Spleen (tissue), 11 donors: ENCODE measurements around the gene MRPL40. TPM values are rescaled to one million over a fixed set of nuclear protein-coding genes. Genes with fewer than 3 reads are reported as not detected.

Experiments used
- DNase-seq: peaks from one replicate; pipeline ENCODE4 v3.0.0-alpha.2; 2020
- H3K27ac ChIP-seq, 8 donors: fragments of 200-600 bp; sonication (generic) in 7 of 8; 1 replicate in 4 of 8; 2 replicates in 4 of 8; pipeline versions ENCODE4 v1.5.0 to v1.8.0; 2016 to 2021; ENCODE audit warnings: inconsistent platforms in 4 of 8, mild to moderate bottlenecking in 4 of 8, moderate library complexity in 1 of 8
- H3K27me3 ChIP-seq, 7 donors: fragments of 200-600 bp; sonication (generic) in 6 of 7; replicated peaks in 1 of 7; 1 replicate in 4 of 7; 2 replicates in 3 of 7; pipeline versions ENCODE4 v1.5.0 to v1.8.0; 2016 to 2021; ENCODE audit warnings: inconsistent platforms in 3 of 7, mild to moderate bottlenecking in 1 of 7
- H3K36me3 ChIP-seq, 6 donors: fragments of 200-600 bp; sonication (generic) in 5 of 6; 1 replicate in 4 of 6; 2 replicates in 2 of 6; pipeline versions ENCODE4 v1.5.0 to v1.8.0; 2016 to 2021; ENCODE audit warnings: inconsistent platforms in 2 of 6
- H3K4me1 ChIP-seq, 6 donors: fragments of 200-600 bp; sonication (generic) in 5 of 6; 1 replicate in 3 of 6; 2 replicates in 3 of 6; pipeline versions ENCODE4 v1.5.0 to v1.8.0; 2016 to 2021; ENCODE audit warnings: inconsistent platforms in 3 of 6
- H3K4me3 ChIP-seq, 8 donors: fragments of 200-600 bp; sonication (generic) in 7 of 8; 1 replicate in 4 of 8; 2 replicates in 4 of 8; pipeline versions ENCODE4 v1.5.0 to v1.8.0; 2016 to 2021; ENCODE audit warnings: inconsistent platforms in 4 of 8, mild to moderate bottlenecking in 4 of 8, moderate library complexity in 2 of 8
- H3K9me3 ChIP-seq, 8 donors: fragments of 200-600 bp; sonication (generic) in 7 of 8; 1 replicate in 4 of 8; 2 replicates in 4 of 8; pipeline versions ENCODE4 v1.5.0 to v1.8.0; 2016 to 2021; ENCODE audit warnings: inconsistent platforms in 4 of 8
- CTCF ChIP-seq, 11 experiments: fragments of 200-600 bp in 7 of 11; fragments of 450-650 bp in 4 of 11; sonication (generic) in 4 of 11; IDR thresholded peaks in 8 of 11; conservative IDR thresholded peaks in 3 of 11; 1 replicate in 7 of 11; 2 replicates in 4 of 11; pipeline versions ENCODE4 v1.4.0 to v1.8.0; 2016 to 2021; ENCODE audit warnings: antibody characterized with exemption in 11 of 11, inconsistent platforms in 4 of 11, mild to moderate bottlenecking in 1 of 11
- POLR2A ChIP-seq, 3 donors: fragments of 450-650 bp; IDR thresholded peaks; one replicate each; pipeline ENCODE4 v1.5.1; 2017; ENCODE audit warnings: antibody characterized with exemption in 3 of 3, mild to moderate bottlenecking in 1 of 3
- POLR2AphosphoS5 ChIP-seq, 3 donors: sonication (generic); formaldehyde crosslinking; IDR thresholded peaks; one replicate each; pipeline ENCODE4 v1.5.1; 2017; ENCODE audit warnings: antibody characterized with exemption in 3 of 3
- WGBS, 5 donors: extraction: QIAGEN DNeasy Blood & Tissue Kit in 3 of 5; methylation state at CpG; one replicate each; pipeline versions ENCODE4 v1.1.5 to v1.1.7; 2013 to 2018; 5-methylcytosine and 5-hydroxymethylcytosine counted together
- intact Hi-C: fragments of 100-400 bp; cut with DNase I; formaldehyde crosslinking; loops from one replicate; pipeline ENCODE4 v1.15.0; 2023; ENCODE audit warnings: low total_unique reads
- polyA plus RNA-seq, 3 donors: library from polyadenylated mRNA; stranded (reverse); fragments of 200-250 nt; gene quantifications; one replicate each; pipeline ENCODE4 v1.2.1, GENCODE V29; 2013
- total RNA-seq, 7 donors: library from RNA; depleted of rRNA in 3 of 7; stranded (reverse); fragments of >200 nt in 3 of 7; fragmentation: NEBNext Ultra II Directional in 4 of 7; extraction: Animal tissue kit (Norgen Biotek cat#: 25700) in 4 of 7; gene quantifications; one replicate each; pipeline versions ENCODE4 v1.1.0 to v1.2.1, GENCODE V29; 2016 to 2021
- donor health status: healthy with polysubstance abuse.
- donor health status: DM: no; HTN: no; CAD: no; lungs with moderate emphysema.
- donor health status: DM: no; HTN: no; CAD: no.
- donor health status: Bipolar disorder and iron deficiency.
- donor health status: healthy.
- donor health status: DM: no; HTN: no; CAD: no.
- donor health status: DM: yes; HTN: yes; CAD: no.

Gene MRPL40
- total and polyA plus RNA-seq, 10 donors: 11.7 to 55.7 (median 21.6) TPM

GRCh38 chr22:19457828-19458428 lies 25.6 kb downstream of the MRPL40 start:
- no peaks in the 10 kb centered on the region for H3K9me3 ChIP-seq
- H3K36me3 ChIP-seq: peaks cover 3 to 100% (median 77%) of the 10 kb centered on the region in 6 donors

GRCh38 chr22:19460036-19460435 lies 27.7 kb downstream of the MRPL40 start:
- Histone ChIP-seq H3K27ac (no peak overlapping the region), H3K36me3 (peaks cover 5 to 100% (median 75%) of the 10 kb centered on the region in 6 donors), H3K4me3 (no peak overlapping the region), H3K9me3 (no peaks in the 10 kb centered on the region), H3K27me3 (no peaks in the 10 kb centered on the region), H3K4me1 (no peaks in the 10 kb centered on the region)
- intact Hi-C loops: no loop called here
- 87 to 98% (median 93%) methylated on average over 2 of the region's 2 CpGs for WGBS, 5 donors
- no peak for TF ChIP-seq CTCF (IDR thresholded peaks at IDR 0.05 in 8 of 11, conservative IDR thresholded peaks at IDR 0.05 in 3 of 11)
- no peak for TF ChIP-seq POLR2A (IDR thresholded peaks at IDR 0.05)
- TF ChIP-seq POLR2AphosphoS5 (IDR thresholded peaks at IDR 0.05): no peak
- DNase-seq: no peak

More at GRCh38 chr22:19457828-19458428, 25.6 kb downstream of the MRPL40 start:
- H3K4me3 ChIP-seq: no peak overlapping the region
- H3K4me1 ChIP-seq: no peaks in the 10 kb centered on the region
- no peak overlapping the region for H3K27ac ChIP-seq
- TF ChIP-seq POLR2A (IDR thresholded peaks at IDR 0.05): no peak
- no peak for DNase-seq
- no peaks in the 10 kb centered on the region for H3K27me3 ChIP-seq
- intact Hi-C loops: no loop called here
- 93 to 100% (median 94%) methylated on average over 7 to 8 of the region's 8 CpGs for WGBS, 5 donors

GRCh38 chr22:19461506-19461905 lies 29.2 kb downstream of the MRPL40 start:
- DNase-seq: no peak
- Histone ChIP-seq H3K4me3 (no peak overlapping the region), H3K9me3 (no peaks in the 10 kb centered on the region), H3K27me3 (no peaks in the 10 kb centered on the region), H3K4me1 (no peaks in the 10 kb centered on the region), H3K36me3 (peaks cover 5 to 100% (median 75%) of the 10 kb centered on the region in 6 donors), H3K27ac (no peak overlapping the region)
- no peak for TF ChIP-seq POLR2AphosphoS5 (IDR thresholded peaks at IDR 0.05)
- no peak for TF ChIP-seq POLR2A (IDR thresholded peaks at IDR 0.05)
- TF ChIP-seq CTCF (IDR thresholded peaks at IDR 0.05 in 8 of 11, conservative IDR thresholded peaks at IDR 0.05 in 3 of 11): no peak
- intact Hi-C loops: no loop called here
- WGBS, 5 donors: 86 to 95% (median 91%) methylated on average over 1 of the region's 1 CpG

- Histone ChIP-seq H3K27me3 (no peaks in the 10 kb centered on the region), H3K4me3 (no peak overlapping the region), H3K36me3 (peaks cover 8 to 100% (median 76%) of the 10 kb centered on the region in 6 donors), H3K27ac (no peak overlapping the region), H3K9me3 (no peaks in the 10 kb centered on the region), H3K4me1 (no peaks in the 10 kb centered on the region)
- DNase-seq: no peak
- 94 to 98% (median 96%) methylated on average over 1 of the region's 1 CpG for WGBS, 5 donors
- intact Hi-C loops: no loop called here
- TF ChIP-seq POLR2A (IDR thresholded peaks at IDR 0.05) (no peak), CTCF (IDR thresholded peaks at IDR 0.05 in 8 of 11, conservative IDR thresholded peaks at IDR 0.05 in 3 of 11) (no peak), POLR2AphosphoS5 (IDR thresholded peaks at IDR 0.05) (no peak)
Observed at GRCh38 chr22:19463008-19463407, 30.7 kb downstream of the MRPL40 start.
